ENCODE results near the gene POMGNT1. TPM values are rescaled to one million over a fixed set of nuclear protein-coding genes. Genes with fewer than 3 reads are reported as not detected.
A peak's percentile ranks its signal among the peaks of the same experiment; 100 is the strongest.

Gene POMGNT1
- total RNA-seq, 1 donor: 43.2 TPM

DNA sequence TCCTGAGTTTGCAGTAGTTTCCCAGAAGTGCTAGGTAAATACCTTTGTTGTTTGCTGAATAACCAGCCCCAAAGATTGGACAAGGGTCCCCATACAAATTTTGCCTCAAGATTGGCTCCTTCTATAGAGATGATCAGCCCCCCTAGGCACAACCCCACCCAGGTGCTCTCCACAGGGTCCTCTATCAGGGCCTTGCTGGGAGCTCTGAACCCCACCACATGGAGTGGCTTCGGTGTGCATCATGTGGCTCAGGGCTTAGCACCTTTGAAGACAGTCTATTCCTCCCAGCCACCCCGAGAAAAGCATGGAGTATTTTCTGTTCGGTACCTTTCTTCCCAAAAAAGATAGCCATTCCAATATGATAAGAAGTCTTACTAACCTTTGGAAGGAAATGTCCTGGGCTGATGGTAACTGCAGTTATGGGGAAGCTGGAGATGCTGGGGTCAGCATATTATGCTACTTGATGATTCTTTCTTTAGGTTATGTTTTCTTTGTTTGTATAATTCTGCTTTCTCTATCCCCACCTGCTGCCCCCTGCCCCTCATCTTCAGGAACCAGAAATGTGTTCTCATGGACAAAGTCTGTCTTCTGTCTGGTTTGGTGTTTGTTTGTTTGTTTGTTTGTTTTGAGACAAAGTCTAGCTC is 28.3 kb downstream of the POMGNT1 start:
- H3K4me3 ChIP-seq (ENCODE audit: low read depth, low read length): no peak overlapping the region
- TF ChIP-seq, protein P1, sequence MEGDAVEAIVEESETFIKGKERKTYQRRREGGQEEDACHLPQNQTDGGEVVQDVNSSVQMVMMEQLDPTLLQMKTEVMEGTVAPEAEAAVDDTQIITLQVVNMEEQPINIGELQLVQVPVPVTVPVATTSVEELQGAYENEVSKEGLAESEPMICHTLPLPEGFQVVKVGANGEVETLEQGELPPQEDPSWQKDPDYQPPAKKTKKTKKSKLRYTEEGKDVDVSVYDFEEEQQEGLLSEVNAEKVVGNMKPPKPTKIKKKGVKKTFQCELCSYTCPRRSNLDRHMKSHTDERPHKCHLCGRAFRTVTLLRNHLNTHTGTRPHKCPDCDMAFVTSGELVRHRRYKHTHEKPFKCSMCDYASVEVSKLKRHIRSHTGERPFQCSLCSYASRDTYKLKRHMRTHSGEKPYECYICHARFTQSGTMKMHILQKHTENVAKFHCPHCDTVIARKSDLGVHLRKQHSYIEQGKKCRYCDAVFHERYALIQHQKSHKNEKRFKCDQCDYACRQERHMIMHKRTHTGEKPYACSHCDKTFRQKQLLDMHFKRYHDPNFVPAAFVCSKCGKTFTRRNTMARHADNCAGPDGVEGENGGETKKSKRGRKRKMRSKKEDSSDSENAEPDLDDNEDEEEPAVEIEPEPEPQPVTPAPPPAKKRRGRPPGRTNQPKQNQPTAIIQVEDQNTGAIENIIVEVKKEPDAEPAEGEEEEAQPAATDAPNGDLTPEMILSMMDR (IDR thresholded peaks at IDR 0.05; ENCODE audit: insufficient read depth, low read length): no peak
- DNase-seq (ENCODE audit: low read depth): no peak

DNA sequence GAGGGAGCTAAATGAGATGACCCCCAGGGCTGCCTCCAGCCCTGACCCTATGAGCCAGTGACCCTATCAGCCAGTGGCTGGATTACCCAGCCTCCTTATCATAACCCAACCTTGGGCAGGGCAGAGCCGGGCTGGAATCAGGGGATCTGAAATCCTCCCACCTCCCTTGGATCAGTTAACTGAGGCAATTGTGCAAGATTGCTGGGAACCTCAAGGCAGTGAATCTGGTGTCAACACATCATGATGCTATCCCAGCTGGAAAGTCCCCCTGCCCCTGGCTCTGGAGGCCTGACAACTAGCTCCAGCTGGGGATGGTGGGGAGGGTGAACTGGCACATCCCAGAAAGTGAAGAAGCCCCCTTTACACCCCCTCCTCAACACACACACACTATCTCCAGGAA is 29.8 kb downstream of the POMGNT1 start:
- H3K4me3 ChIP-seq (ENCODE audit: low read depth, low read length): no peak overlapping the region
- no peak for DNase-seq (ENCODE audit: low read depth)
- TF ChIP-seq, protein P1 (IDR thresholded peaks at IDR 0.05; ENCODE audit: insufficient read depth, low read length): no peak

- peak overlapping the region; percentile 59 for H3K4me3 ChIP-seq (ENCODE audit: low read depth, low read length)
- TF ChIP-seq, protein P1 (IDR thresholded peaks at IDR 0.05; ENCODE audit: insufficient read depth, low read length): no peak
- DNase-seq (ENCODE audit: low read depth): no peak
These were observed 31.4 kb downstream of the POMGNT1 start for GRCh38 chr1:46166521-46167462.

DNA sequence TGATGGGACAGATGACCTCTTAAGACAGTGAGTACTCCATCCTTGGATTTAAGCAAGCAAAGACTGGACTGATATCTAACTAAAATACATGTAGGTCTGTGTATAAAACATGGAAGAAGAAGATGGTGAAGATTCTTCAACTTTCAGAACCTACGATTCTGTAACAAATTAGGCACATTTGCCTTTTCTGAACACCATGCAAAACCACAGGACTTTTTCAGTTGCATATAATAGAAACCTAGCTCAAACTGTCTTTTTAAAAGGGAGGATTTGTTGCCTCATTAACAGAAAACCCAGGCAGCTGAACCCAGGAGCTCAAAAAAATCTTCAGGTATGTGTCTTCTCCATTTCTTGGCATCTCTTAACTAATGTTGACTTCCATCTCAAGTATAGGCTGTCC is 38.0 kb downstream of the POMGNT1 start:
- TF ChIP-seq, protein P1 (IDR thresholded peaks at IDR 0.05; ENCODE audit: insufficient read depth, low read length): no peak
- no peak for DNase-seq (ENCODE audit: low read depth)
- no peak overlapping the region for H3K4me3 ChIP-seq (ENCODE audit: low read depth, low read length)

DNA sequence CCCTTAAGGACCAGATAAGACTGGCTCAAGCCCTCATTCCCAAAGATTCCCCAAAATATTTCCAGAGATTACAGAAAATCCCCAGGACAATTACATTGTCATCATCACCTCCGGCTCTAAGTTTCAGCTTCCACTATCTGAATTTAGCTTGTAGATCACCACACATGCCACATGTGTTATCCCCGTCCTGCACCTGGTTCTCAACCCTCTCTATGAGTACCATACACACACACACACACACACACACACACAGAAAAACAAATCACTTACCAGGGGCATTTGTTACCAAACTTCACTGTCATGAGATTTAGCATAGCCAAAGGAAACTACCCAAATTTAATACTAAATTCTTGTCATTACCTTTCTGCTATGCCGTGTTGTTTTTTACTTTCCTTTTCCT is 38.7 kb downstream of the POMGNT1 start:
- TF ChIP-seq, protein P1 (IDR thresholded peaks at IDR 0.05; ENCODE audit: insufficient read depth, low read length): no peak
- no peak overlapping the region for H3K4me3 ChIP-seq (ENCODE audit: low read depth, low read length)
- DNase-seq (ENCODE audit: low read depth): no peak

GRCh38 chr1:46158312-46159281 is 39.6 kb downstream of the POMGNT1 start:
- TF ChIP-seq, protein P1 (IDR thresholded peaks at IDR 0.05; ENCODE audit: insufficient read depth, low read length): no peak
- no peak overlapping the region for H3K4me3 ChIP-seq (ENCODE audit: low read depth, low read length)
- DNase-seq (ENCODE audit: low read depth): no peak

Data from fibroblast of the aortic adventitia (primary cell).